ENCODE results near the gene MINDY4B. TPM values are rescaled to one million over a fixed set of nuclear protein-coding genes. Genes with fewer than 3 reads are reported as not detected.

MINDY4B gene
- total and polyA plus RNA-seq, 2 of the 4 experiments (the other 2 are of a cell fraction) = not detected

- Histone ChIP-seq H3K18ac (ENCODE audit: low read depth, low read length) (no peak overlapping the region), H3K27ac (ENCODE audit: insufficient read depth, low read length) (no peak overlapping the region), H3K14ac (replicated peaks; ENCODE audit: low read depth, low read length) (no peak overlapping the region), H4K8ac (ENCODE audit: low read depth in 2 of 2, low read length in 2 of 2) (no peak overlapping the region), H3K79me1 (ENCODE audit: low read depth in 1 of 2, low read length in 2 of 2) (no peaks in the 10 kb centered on the region), H2BK15ac (ENCODE audit: low read depth, low read length) (no peak overlapping the region), H3K4me1 (ENCODE audit: control insufficient read depth, insufficient read depth, low read length) (no peaks in the 10 kb centered on the region; the same call in 1 of the 2 replicates), H3K4ac (ENCODE audit: low read depth, low read length) (no peak overlapping the region), H2BK5ac (ENCODE audit: low read depth, low read length, poor library complexity, severe bottlenecking) (no peak overlapping the region), H3K9ac (ENCODE audit: low read depth, low read length) (no peak overlapping the region), H3K27me3 (ENCODE audit: control insufficient read depth, insufficient read depth, low read length) (peaks cover 21% of the 10 kb centered on the region), H4K5ac (ENCODE audit: low read depth, low read length) (no peak overlapping the region), H2AK9ac (replicated peaks; ENCODE audit: low read depth, low read length, poor library complexity) (no peak overlapping the region), H3K23ac (ENCODE audit: low read depth, low read length) (no peak overlapping the region), H3K9me1 (ENCODE audit: insufficient read depth, low read length) (no peaks in the 10 kb centered on the region), H3K9me3 (ENCODE audit: control insufficient read depth, insufficient read depth, low read length) (no peaks in the 10 kb centered on the region), H3K56ac (ENCODE audit: extremely low read depth, insufficient read depth, low read length) (no peak overlapping the region), H2BK20ac (ENCODE audit: low read depth, low read length) (no peak overlapping the region), H4K20me1 (ENCODE audit: insufficient read depth, low read length) (no peaks in the 10 kb centered on the region), H3K4me3 (ENCODE audit: insufficient read depth, low read depth, low read length) (no peak overlapping the region), H2AFZ (replicated peaks; ENCODE audit: low read length, poor library complexity) (no peak overlapping the region), H4K91ac (ENCODE audit: insufficient read depth, low read depth, low read length) (no peak overlapping the region), H2BK120ac (ENCODE audit: low read depth, low read length) (no peak overlapping the region), H3K36me3 (ENCODE audit: control insufficient read depth, insufficient read depth, low read length) (no peaks in the 10 kb centered on the region), H3K4me2 (ENCODE audit: low read depth, low read length) (no peak overlapping the region), H2AK5ac (ENCODE audit: low read depth, low read length) (no peak overlapping the region)
- no peak for DNase-seq
- POLR2A ChIA-PET (ENCODE audit: unreplicated experiment) = no interaction called here
- BruUV-seq (replicated peaks) = no TSS peak
- dilution Hi-C loops (cut with HindIII; ENCODE audit: low sequenced_read_pairs, unreplicated experiment) (no loop called here), in situ Hi-C loops (cut with MboI; ENCODE audit: low sequenced_read_pairs) (no loop called here), intact Hi-C loops (cut with micrococcal nuclease) (no loop called here)
- no peak; the same call in 1 of the 2 replicates for ATAC-seq (ENCODE audit: low read depth)
- no CpG with 5 or more reads among the region's 1 CpG for WGBS, 2 experiments (ENCODE audit: extremely low coverage in 2 of 2, insufficient read length in 1 of 2)
- CTCF ChIA-PET = no interaction called here
- TF ChIP-seq ELK1 (IDR thresholded peaks at IDR 0.05; ENCODE audit: borderline replicate concordance, low read depth, low read length) = no peak
- no peak for TF ChIP-seq RFX5 (IDR thresholded peaks at IDR 0.05; ENCODE audit: low read depth, low read length)
- no peak for TF ChIP-seq BHLHE40 (IDR thresholded peaks at IDR 0.05; ENCODE audit: low read depth, low read length)
- no peak for TF ChIP-seq MAFK (IDR thresholded peaks at IDR 0.05; ENCODE audit: low read depth, low read length)
- no peak for TF ChIP-seq NFE2L2 (IDR thresholded peaks at IDR 0.05; ENCODE audit: low read depth, low read length)
- no peak for TF ChIP-seq MXI1 (IDR thresholded peaks at IDR 0.05; ENCODE audit: borderline replicate concordance, low read depth, low read length)
- TF ChIP-seq CTCF (conservative IDR thresholded peaks at IDR 0.05; ENCODE audit: low read depth, low read length) = no peak
- TF ChIP-seq CHD1 (IDR thresholded peaks at IDR 0.05; ENCODE audit: low read depth, low read length) = no peak
- no peak for TF ChIP-seq USF2 (IDR thresholded peaks at IDR 0.05; ENCODE audit: low read depth, low read length)
- no peak for TF ChIP-seq CEBPB (IDR thresholded peaks at IDR 0.05; ENCODE audit: low read depth, low read length)
- TF ChIP-seq FOS (IDR thresholded peaks at IDR 0.05; ENCODE audit: low read depth, low read length) = no peak
- no peak for TF ChIP-seq RCOR1 (IDR thresholded peaks at IDR 0.05; ENCODE audit: insufficient replicate concordance, low read length)
- no peak for TF ChIP-seq POLR2A (IDR thresholded peaks at IDR 0.05; ENCODE audit: low read depth, low read length)
- TF ChIP-seq SMC3 (IDR thresholded peaks at IDR 0.05; ENCODE audit: low read depth, low read length) = no peak
- TF ChIP-seq MAZ (IDR thresholded peaks at IDR 0.05; ENCODE audit: borderline replicate concordance, low read depth, low read length) = no peak
- no peak for TF ChIP-seq RAD21 (IDR thresholded peaks at IDR 0.05; ENCODE audit: low read length)
Measured at GRCh38 chr3:150874666-150875219, 30.5 kb downstream of the MINDY4B start.
